HG03025 (cell line): ENCODE data around the gene STARD13.
A peak's percentile ranks its signal among the peaks of the same experiment; 100 is the strongest.

ENCODE experiments used
- ATAC-seq: cut with Tn5 transposase; IDR thresholded peaks from one replicate; pipeline ENCODE4 v1.9.1; 2021; ENCODE audit warnings: mild to moderate bottlenecking, moderate library complexity; ENCODE audit not compliant: unreplicated experiment, low FRiP score

The STARD13 gene

GRCh38 chr13:33105387-33106005 is 180.1 kb downstream of the STARD13 start:
- no peak for ATAC-seq

GRCh38 chr13:33103457-33103856 is 182.1 kb downstream of the STARD13 start:
- ATAC-seq: no peak

- no peak for ATAC-seq
These were observed 183.7 kb downstream of the STARD13 start for GRCh38 chr13:33101835-33102234.

- ATAC-seq: no peak
These were observed 184.7 kb downstream of the STARD13 start for GRCh38 chr13:33100886-33101285.

DNA sequence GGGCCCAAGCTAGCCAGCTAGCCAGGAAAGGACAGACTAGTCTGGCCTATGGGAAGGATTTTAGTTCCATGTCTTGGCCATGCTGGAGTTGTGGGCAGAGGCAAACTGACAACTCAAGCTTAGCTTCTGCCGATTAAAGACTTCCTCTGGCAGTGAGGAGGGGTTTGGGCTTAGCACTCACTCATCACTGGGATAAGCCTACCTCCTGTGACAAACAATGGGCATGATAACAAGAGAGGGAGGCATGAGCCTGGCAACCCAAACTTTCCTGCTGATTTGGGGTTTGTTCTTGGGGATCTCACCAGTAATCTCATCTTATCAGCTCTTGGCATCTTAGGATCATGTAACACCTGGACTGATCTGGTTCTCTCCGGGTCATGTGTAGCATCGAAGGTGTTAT is 185.7 kb downstream of the STARD13 start:
- no peak for ATAC-seq

DNA sequence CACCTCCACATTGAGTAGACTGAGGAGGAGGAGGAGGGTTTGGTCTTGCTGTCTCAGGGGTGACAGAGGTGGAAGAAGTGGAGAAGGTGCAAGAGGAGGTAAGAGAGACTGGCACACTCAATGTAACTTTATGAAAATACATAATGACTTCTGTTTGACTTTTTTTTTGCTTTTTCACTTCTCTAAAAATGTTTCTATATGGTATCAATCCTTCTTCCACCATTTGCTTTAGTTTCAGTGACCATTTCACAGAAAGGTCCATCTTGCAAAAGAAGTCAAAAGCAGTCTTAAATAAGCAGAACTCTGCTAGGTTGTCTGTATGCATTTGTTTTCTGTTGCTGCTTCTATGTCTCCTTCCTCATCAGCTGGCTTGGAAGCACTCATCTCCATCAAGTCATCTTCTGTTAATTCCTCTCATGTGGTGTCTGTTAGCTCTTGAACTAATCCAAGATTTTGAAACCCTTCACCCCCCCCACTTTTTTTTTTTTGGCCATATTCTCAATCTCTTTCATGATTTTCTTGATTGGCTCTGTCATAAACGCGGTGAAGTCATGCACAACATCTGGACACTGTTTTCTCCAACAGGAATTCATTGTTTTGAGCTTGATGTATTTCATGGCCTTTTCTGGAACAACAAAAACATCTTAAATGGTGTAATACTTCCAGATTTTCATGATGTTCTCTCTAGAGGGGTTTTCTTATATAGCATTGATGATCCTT is 188.5 kb downstream of the STARD13 start:
- peak; percentile 63 for ATAC-seq

GRCh38 chr13:33092073-33092987 is 193.2 kb downstream of the STARD13 start:
- no peak for ATAC-seq

- ATAC-seq: no peak
These were observed 194.2 kb downstream of the STARD13 start for GRCh38 chr13:33091415-33091774.

DNA sequence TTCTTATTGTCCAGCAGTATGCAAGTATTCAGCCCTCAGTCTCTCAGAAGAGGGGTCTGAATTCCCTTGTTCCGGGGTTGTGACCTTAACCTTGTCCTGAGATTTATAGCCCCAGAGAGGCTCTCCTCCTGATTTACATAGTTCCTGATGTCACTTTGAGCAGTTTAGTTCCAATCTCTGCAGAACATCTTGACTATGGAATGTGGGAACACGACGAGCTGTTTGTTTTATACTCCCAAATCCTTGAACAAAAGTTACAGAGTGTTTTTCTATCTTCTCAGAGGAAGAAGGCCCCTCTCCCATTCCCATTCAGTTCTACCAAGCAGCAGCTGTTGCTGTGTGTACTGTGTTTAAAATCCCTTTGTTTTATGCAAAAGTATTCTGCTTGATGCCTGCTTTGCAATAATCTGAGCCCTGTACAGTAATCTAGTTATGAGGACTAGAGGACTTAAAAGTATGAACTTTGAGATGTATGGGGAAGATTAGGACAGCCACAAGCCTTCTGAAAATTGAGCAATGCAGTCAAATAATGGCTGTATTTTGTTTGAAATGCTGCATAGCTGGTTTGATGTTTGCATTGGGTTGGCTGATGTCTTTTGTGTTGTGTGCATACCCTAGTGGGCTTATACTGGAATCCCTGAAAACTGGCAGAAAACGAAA is 194.7 kb downstream of the STARD13 start:
- no peak for ATAC-seq

GRCh38 chr13:33089311-33089710 is 196.2 kb downstream of the STARD13 start:
- ATAC-seq: no peak

DNA sequence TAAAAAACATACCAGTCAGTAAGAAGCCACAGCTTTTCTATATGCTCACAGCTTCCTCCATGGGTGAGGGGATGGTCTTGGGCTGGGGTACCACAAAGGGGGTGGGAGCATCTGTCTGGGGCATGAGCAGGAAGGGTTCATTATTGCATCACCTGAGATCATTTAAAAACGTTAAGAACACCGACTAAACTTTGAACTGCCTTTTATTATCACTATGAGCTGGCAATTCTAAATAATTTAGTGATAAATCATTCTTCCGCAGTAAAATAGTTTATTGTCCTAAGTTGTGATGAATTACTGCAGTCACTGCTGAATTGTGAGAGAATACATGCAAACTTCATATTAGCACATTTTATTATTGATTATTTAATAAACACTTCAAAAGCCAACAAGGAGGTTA is 197.8 kb downstream of the STARD13 start:
- ATAC-seq: no peak

DNA sequence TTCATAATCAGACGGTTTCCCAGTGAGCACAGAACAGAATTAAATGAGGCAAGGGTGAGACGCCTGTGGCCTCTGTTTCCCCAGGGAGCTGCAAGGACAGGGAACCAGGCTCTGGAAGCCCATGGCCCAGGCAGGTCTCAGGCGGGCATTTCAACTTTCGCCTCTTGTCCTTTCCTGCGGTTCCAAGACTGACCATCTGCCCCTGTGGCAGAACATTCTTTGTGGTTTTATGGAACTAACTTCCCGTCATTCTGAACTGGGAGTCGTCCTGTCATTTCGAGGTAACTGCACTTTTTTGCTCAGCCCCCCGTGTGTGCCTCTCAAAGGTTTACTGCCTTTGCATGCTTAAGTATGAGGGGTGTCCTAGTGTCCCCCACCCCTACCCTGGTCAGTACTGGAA is 198.5 kb downstream of the STARD13 start:
- no peak for ATAC-seq

- ATAC-seq: no peak
These were observed 202.5 kb downstream of the STARD13 start for GRCh38 chr13:33083054-33083453.

DNA sequence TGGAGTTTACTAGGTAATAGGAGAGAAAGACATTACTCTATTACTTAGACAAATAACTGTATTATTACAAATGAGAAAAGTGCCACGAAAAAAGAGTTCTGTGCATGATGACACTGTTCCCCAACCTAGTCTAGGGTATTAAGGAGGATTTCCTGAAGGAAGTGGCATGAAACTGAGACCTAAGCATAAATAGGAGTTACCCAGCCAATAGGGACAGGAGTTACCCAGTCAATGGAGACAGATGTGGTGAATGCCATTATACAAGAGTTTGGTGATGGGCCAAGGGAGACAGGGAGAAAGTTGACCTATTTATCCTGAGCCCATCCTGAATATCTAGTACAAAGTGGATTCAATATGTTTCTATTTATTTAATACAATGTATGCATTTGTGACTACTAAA is 203.9 kb downstream of the STARD13 start:
- no peak for ATAC-seq

- ATAC-seq: no peak
These were observed 204.5 kb downstream of the STARD13 start for GRCh38 chr13:33080972-33081590.

DNA sequence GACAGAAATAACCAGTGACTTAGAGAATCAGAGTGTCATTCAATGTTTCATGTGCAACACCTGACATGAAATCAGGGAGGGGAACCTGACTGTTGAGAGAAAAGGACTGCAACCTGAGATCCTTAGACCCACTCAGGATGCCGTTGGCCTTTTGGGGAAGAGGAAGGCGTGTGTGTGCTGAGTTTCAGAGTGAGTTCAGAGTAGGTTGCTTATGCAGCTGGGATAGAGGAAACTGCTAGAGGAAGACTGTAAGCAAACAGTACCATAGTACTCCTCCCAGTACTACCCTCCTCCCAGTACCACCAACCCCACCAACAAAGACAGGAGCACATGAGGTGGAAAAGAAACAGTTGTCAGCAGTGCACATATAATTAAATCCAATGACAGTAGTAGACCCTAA is 205.6 kb downstream of the STARD13 start:
- no peak for ATAC-seq

GRCh38 chr13:33078263-33078662 is 207.3 kb downstream of the STARD13 start:
- no peak for ATAC-seq

DNA sequence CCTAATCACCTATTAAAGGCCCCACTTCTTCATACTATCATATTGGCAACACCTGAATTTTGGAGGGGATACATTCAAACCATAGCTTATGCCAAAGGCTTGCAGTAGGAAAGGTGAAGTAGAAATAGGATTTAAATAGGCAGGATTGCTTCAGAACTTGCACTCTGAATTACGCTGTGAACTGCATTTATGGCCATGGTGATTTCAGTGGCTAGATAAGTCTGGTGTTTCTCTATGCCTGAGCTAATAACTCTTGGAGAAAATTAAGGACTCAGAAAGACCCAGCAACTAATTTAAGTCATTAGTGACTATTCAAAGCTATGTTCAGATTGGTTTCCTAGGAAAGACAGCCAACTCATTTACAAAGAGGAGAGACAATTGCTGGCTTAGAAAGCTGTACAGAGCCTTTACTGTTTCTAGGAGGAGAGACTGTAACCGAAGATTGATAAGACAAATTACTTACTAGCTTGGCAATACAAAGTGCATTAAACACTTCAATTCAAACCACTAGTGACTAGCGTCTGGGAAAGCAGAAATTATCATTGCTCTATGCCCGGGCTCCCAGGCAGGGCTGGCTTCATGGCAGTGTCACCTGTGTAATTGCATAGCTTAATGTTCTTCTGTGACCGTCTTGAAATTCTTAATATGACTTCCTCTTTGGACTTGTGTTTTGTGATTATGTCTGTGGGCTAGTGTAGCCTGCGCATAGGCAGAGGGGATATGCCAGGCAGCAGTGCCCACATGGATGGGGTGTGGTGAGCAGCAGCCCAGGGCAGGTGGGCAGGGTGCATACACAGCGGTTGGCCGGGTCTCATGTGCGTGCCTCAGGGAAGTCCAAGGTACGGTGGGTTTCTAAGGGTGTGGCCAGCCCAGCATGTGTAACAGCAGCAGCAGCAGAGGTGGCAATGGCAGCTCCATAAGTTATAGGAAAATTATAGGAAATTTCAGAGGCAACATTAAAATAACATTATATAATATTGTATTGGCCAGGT is 209.3 kb downstream of the STARD13 start:
- ATAC-seq: no peak

- ATAC-seq: no peak
These were observed 212.2 kb downstream of the STARD13 start for GRCh38 chr13:33073338-33073737.
